HUES64 (cell line): Measurements from ENCODE around the gene SHISA8.

Source experiments
- H3K27ac ChIP-seq: 2 replicates; pipeline ENCODE4 v1.7.0; 2013; ENCODE audit warnings: low read depth, low read length, inconsistent platforms
- H3K27me3 ChIP-seq: 2 replicates; pipeline ENCODE4 v1.6.1; 2013; ENCODE audit warnings: mild to moderate bottlenecking, low read length; ENCODE audit not compliant: insufficient read depth
- H3K36me3 ChIP-seq: 2 replicates; pipeline ENCODE4 v1.6.1; 2013; ENCODE audit warnings: mild to moderate bottlenecking, low read length; ENCODE audit not compliant: insufficient read depth
- H3K4me1 ChIP-seq: 2 replicates; pipeline ENCODE4 v1.6.1; 2013; ENCODE audit warnings: mild to moderate bottlenecking, low read length, moderate library complexity; ENCODE audit not compliant: insufficient read depth
- H3K4me3 ChIP-seq: 2 replicates; pipeline ENCODE4 v1.5.1; 2013; ENCODE audit warnings: mild to moderate bottlenecking, low read length, moderate library complexity
- H3K9ac ChIP-seq: 2 replicates; pipeline ENCODE4 v1.6.1; 2013; ENCODE audit warnings: mild to moderate bottlenecking, low read depth, low read length
- H3K9me3 ChIP-seq: 2 replicates; pipeline ENCODE4 v1.6.1; 2013; ENCODE audit warnings: low read depth, low read length; ENCODE audit not compliant: insufficient read depth
- WGBS: fragments of 150-250, 120-280 bp; methylation state at CpG from one replicate; pipeline ENCODE4 v1.1.7; 2013; ENCODE audit warnings: missing lambda C conversion rate; 5-methylcytosine and 5-hydroxymethylcytosine counted together

Gene SHISA8

DNA sequence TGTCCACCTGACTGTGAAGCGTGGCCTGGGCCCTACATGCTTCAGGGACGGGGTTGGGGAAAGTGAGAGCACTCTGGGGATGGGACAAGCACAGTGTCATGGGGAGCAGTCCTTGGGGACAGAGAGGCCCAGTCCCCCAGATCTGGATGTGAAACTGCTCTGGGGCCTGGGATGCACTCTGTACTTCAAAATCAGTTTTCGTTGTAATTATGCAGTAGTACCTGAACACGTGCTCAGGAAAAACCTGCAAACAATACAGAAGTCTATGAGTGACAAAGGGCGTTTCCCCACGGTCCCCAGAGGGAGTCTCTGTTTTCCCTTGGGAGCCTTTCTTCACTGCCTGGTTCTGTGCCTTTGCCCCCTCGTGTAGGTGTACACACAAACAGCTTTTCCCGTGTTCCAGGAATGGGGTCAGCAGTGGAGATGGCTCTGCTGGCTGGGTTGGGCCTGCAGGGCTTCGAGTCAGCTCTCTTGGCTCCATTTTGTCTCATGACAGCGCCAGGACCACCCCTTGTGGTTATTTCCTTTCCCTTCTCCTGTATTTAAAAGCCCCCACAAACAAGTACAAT lies 16.9 kb upstream of the SHISA8 start:
- H3K9me3 ChIP-seq, result no peaks in the 10 kb centered on the region
- peak overlapping the region; percentile 38; the same call in 1 of the 2 replicates for H3K9ac ChIP-seq
- H3K27ac ChIP-seq, result no peak overlapping the region
- WGBS, result 82% methylated on average over 10 of the region's 10 CpGs
- H3K36me3 ChIP-seq, result peaks cover 10% of the 10 kb centered on the region; the same call in 1 of the 2 replicates
- no peak overlapping the region for H3K4me3 ChIP-seq
- peaks cover 14% of the 10 kb centered on the region for H3K27me3 ChIP-seq
- peaks cover 4% of the 10 kb centered on the region; the same call in 1 of the 2 replicates for H3K4me1 ChIP-seq

DNA sequence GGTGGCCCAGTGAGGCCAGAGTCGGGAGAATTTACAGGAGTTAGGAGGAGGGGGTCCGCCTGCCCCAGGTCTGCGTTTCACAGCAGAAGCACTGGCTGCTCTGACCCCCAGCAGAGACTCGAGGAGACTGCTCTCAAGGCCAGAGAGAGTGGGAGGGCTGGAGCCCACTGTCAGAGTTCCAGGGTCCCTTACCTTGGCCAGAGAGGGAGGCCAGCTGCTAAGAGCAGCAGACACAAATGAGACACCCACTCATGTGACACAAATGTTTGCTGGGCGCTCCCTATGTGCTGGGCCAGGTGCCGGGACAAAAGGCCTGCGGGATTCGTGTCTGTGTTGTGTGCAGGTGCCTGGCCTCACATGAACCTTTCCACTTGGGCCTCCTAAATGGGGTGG lies 14.5 kb upstream of the SHISA8 start:
- Histone ChIP-seq H3K27me3 (peaks cover 36% of the 10 kb centered on the region), H3K4me3 (no peak overlapping the region), H3K9ac (no peak overlapping the region), H3K9me3 (no peaks in the 10 kb centered on the region), H3K36me3 (peaks cover 4% of the 10 kb centered on the region; the same call in 1 of the 2 replicates), H3K27ac (no peak overlapping the region), H3K4me1 (peaks cover 9% of the 10 kb centered on the region; the same call in 1 of the 2 replicates)
- 76% methylated on average over 8 of the region's 8 CpGs for WGBS

DNA sequence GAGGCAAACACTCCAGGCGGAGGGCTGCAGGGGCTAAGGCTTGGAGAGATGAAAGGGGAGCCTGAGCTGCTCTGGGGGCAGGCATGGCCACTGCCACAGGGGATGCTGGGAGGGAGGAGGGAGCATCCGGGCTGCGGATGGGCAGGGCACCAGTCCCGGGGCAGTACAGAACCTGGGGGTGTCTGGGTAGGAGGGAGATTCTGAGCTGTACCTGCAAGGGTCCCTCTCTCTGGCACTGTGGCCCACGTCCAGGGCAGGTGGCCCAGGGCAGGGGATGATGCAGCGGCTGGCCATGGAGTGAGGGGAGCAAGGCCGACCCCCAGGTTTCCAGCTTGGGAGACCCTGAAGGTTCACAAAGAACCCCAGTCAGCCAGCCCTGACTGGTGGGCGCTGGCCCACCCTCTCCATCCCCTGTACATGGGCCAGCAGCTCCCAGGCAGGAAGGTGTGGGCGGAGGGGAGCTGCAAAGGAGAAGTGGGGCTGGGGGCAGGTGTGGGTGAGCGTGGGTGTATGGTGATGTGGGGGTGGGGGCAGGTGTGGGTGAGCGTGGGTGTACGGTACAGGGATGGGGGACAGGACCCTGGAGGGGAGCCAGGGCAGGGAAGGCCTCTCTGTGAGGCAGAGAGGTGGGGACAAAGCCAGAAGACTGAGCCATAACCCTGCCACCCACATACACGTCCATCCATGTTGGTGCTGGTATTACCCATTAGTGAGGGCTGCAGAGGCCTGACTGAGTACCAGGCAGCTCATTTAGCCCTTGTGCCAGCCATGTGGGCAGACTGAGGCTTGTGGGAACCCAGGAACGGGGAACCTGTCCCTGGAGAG lies 13.9 kb upstream of the SHISA8 start:
- Histone ChIP-seq H3K27ac (no peak overlapping the region), H3K27me3 (peaks cover 39% of the 10 kb centered on the region), H3K36me3 (no peaks in the 10 kb centered on the region), H3K4me3 (no peak overlapping the region), H3K9ac (no peak overlapping the region), H3K4me1 (peaks cover 9% of the 10 kb centered on the region; the same call in 1 of the 2 replicates), H3K9me3 (no peaks in the 10 kb centered on the region)
- WGBS, result 67% methylated on average over 14 of the region's 14 CpGs

GRCh38 chr22:41927813-41928212 lies 12.9 kb upstream of the SHISA8 start:
- Histone ChIP-seq H3K36me3 (no peaks in the 10 kb centered on the region), H3K4me1 (peaks cover 9% of the 10 kb centered on the region; the same call in 1 of the 2 replicates), H3K27me3 (peaks cover 48% of the 10 kb centered on the region), H3K27ac (no peak overlapping the region), H3K9ac (no peak overlapping the region), H3K9me3 (no peaks in the 10 kb centered on the region), H3K4me3 (no peak overlapping the region)
- 61% methylated on average over 6 of the region's 6 CpGs for WGBS

GRCh38 chr22:41925783-41926460 lies 11.0 kb upstream of the SHISA8 start:
- Histone ChIP-seq H3K36me3 (no peaks in the 10 kb centered on the region), H3K27ac (no peak overlapping the region), H3K4me1 (peaks cover 9% of the 10 kb centered on the region; the same call in 1 of the 2 replicates), H3K9ac (peak overlapping the region; percentile 10; the same call in 1 of the 2 replicates), H3K4me3 (peak overlapping the region; percentile 47), H3K9me3 (no peaks in the 10 kb centered on the region), H3K27me3 (peaks cover 57% of the 10 kb centered on the region)
- WGBS, result 5% methylated on average over 41 of the region's 48 CpGs

DNA sequence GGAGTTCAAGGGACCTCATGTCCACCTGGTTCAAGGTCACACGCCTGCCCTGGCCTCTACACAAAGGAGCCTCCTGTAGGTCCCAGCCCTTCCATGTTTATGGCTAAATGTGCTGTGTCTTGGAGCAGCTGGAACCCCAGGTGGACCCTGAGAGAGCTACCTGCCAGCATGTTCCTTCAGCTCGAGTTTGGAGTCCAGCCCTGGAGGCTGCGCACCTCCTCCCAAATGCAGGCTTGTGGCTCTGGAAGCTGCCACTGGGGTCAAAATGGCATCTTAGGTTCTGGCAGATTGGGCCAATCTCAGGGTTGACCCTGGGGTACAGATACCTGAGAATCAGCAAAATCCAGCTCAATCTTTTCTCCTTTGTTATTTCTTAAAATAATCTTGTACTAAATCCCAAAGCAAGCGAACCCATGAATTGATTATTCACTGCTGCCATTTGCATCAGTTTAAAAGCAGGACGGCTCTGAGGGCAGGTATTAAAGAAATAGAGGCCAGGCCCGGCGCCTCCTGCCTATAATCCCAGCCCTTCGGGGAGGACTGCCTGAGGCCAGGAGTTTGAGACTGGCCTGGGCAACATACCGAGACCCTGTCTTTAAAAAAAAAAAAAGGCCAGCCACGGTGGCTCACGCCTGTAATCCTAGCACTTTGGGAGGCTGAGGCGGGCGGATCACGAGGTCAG lies 8.9 kb upstream of the SHISA8 start:
- Histone ChIP-seq H3K9ac (no peak overlapping the region), H3K4me1 (peaks cover 13% of the 10 kb centered on the region; the same call in 1 of the 2 replicates), H3K4me3 (no peak overlapping the region), H3K9me3 (no peaks in the 10 kb centered on the region), H3K36me3 (no peaks in the 10 kb centered on the region), H3K27ac (no peak overlapping the region), H3K27me3 (peaks cover 78% of the 10 kb centered on the region)
- WGBS, result 89% methylated on average over 14 of the region's 14 CpGs

DNA sequence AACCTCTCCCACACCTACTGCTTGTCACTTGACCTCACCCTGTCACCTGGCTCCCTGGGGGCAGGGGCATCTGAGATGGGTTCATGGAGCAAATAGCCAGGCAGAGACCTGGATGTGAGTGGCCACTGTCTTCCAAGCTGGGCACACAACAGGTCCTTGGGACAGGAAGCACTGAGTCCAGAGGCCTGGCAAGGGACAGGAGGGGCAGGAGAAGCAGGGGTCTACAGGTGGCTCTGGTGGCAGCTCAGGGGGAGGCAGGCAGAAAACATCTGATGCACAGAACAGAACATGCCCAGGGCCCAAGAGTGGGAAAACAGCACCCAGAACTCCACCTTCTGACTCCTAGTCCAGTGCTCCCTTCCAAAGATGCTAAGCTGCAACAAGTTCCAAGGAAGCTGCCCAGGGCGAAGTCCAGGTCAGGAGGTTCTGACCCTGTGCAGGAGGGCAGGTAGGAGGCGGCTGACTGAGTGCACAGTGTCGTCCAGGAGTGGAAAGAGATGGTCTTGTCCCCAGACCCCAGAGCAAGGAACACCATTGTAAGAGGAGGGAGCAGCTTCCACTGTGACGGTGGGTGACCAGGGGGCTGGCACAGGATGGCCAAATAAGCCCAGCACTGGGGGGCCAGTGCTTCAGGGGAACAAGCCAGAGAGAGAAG lies 8.2 kb upstream of the SHISA8 start:
- no peak overlapping the region for H3K4me3 ChIP-seq
- no peaks in the 10 kb centered on the region for H3K9me3 ChIP-seq
- 89% methylated on average over 4 of the region's 4 CpGs for WGBS
- H3K4me1 ChIP-seq, result peaks cover 12% of the 10 kb centered on the region; the same call in 1 of the 2 replicates
- H3K36me3 ChIP-seq, result no peaks in the 10 kb centered on the region
- H3K9ac ChIP-seq, result no peak overlapping the region
- H3K27me3 ChIP-seq, result peaks cover 81% of the 10 kb centered on the region
- no peak overlapping the region for H3K27ac ChIP-seq

GRCh38 chr22:41922328-41922727 lies 7.5 kb upstream of the SHISA8 start:
- no peak overlapping the region for H3K9ac ChIP-seq
- H3K36me3 ChIP-seq, result no peaks in the 10 kb centered on the region
- no peak overlapping the region for H3K27ac ChIP-seq
- H3K4me3 ChIP-seq, result no peak overlapping the region
- no peaks in the 10 kb centered on the region for H3K9me3 ChIP-seq
- peaks cover 83% of the 10 kb centered on the region for H3K27me3 ChIP-seq
- WGBS, result 92% methylated on average over 5 of the region's 5 CpGs
- 0 out of 2 replicates have a peak, but pooled peaks cover 8% of the 10 kb centered on the region for H3K4me1 ChIP-seq

GRCh38 chr22:41920271-41920976 lies 5.5 kb upstream of the SHISA8 start:
- Histone ChIP-seq H3K9ac (peak overlapping the region; percentile 51; the same call in 1 of the 2 replicates), H3K4me3 (peak overlapping the region; percentile 58), H3K27ac (no peak overlapping the region), H3K9me3 (no peaks in the 10 kb centered on the region), H3K4me1 (0 out of 2 replicates have a peak, but pooled peaks cover 4% of the 10 kb centered on the region), H3K27me3 (peaks cover 85% of the 10 kb centered on the region), H3K36me3 (no peaks in the 10 kb centered on the region)
- 72% methylated on average over 21 of the region's 21 CpGs for WGBS
